Spleen (tissue), 11 donors: Measurements from ENCODE around the gene ANKRD6. TPM values are rescaled to one million over a fixed set of nuclear protein-coding genes. Genes with fewer than 3 reads are reported as not detected.

Experiments
- DNase-seq: peaks from one replicate; pipeline ENCODE4 v3.0.0-alpha.2; 2020
- H3K27ac ChIP-seq, 8 donors: fragments of 200-600 bp; sonication (generic) in 7 of 8; 1 replicate in 4 of 8; 2 replicates in 4 of 8; pipeline versions ENCODE4 v1.5.0 to v1.8.0; 2016 to 2021; ENCODE audit warnings: inconsistent platforms in 4 of 8, mild to moderate bottlenecking in 4 of 8, moderate library complexity in 1 of 8
- H3K27me3 ChIP-seq, 7 donors: fragments of 200-600 bp; sonication (generic) in 6 of 7; replicated peaks in 1 of 7; 1 replicate in 4 of 7; 2 replicates in 3 of 7; pipeline versions ENCODE4 v1.5.0 to v1.8.0; 2016 to 2021; ENCODE audit warnings: inconsistent platforms in 3 of 7, mild to moderate bottlenecking in 1 of 7
- H3K36me3 ChIP-seq, 6 donors: fragments of 200-600 bp; sonication (generic) in 5 of 6; 1 replicate in 4 of 6; 2 replicates in 2 of 6; pipeline versions ENCODE4 v1.5.0 to v1.8.0; 2016 to 2021; ENCODE audit warnings: inconsistent platforms in 2 of 6
- H3K4me1 ChIP-seq, 6 donors: fragments of 200-600 bp; sonication (generic) in 5 of 6; 1 replicate in 3 of 6; 2 replicates in 3 of 6; pipeline versions ENCODE4 v1.5.0 to v1.8.0; 2016 to 2021; ENCODE audit warnings: inconsistent platforms in 3 of 6
- H3K4me3 ChIP-seq, 8 donors: fragments of 200-600 bp; sonication (generic) in 7 of 8; 1 replicate in 4 of 8; 2 replicates in 4 of 8; pipeline versions ENCODE4 v1.5.0 to v1.8.0; 2016 to 2021; ENCODE audit warnings: inconsistent platforms in 4 of 8, mild to moderate bottlenecking in 4 of 8, moderate library complexity in 2 of 8
- H3K9me3 ChIP-seq, 8 donors: fragments of 200-600 bp; sonication (generic) in 7 of 8; 1 replicate in 4 of 8; 2 replicates in 4 of 8; pipeline versions ENCODE4 v1.5.0 to v1.8.0; 2016 to 2021; ENCODE audit warnings: inconsistent platforms in 4 of 8
- POLR2A ChIP-seq, 3 donors: fragments of 450-650 bp; IDR thresholded peaks; one replicate each; pipeline ENCODE4 v1.5.1; 2017; ENCODE audit warnings: antibody characterized with exemption in 3 of 3, mild to moderate bottlenecking in 1 of 3
- POLR2AphosphoS5 ChIP-seq, 3 donors: sonication (generic); formaldehyde crosslinking; IDR thresholded peaks; one replicate each; pipeline ENCODE4 v1.5.1; 2017; ENCODE audit warnings: antibody characterized with exemption in 3 of 3
- WGBS, 5 donors: extraction: QIAGEN DNeasy Blood & Tissue Kit in 3 of 5; methylation state at CpG; one replicate each; pipeline versions ENCODE4 v1.1.5 to v1.1.7; 2013 to 2018; 5-methylcytosine and 5-hydroxymethylcytosine counted together
- intact Hi-C: fragments of 100-400 bp; cut with DNase I; formaldehyde crosslinking; loops from one replicate; pipeline ENCODE4 v1.15.0; 2023; ENCODE audit warnings: low total_unique reads
- polyA plus RNA-seq, 3 donors: library from polyadenylated mRNA; stranded (reverse); fragments of 200-250 nt; gene quantifications; one replicate each; pipeline ENCODE4 v1.2.1, GENCODE V29; 2013
- total RNA-seq, 7 donors: library from RNA; depleted of rRNA in 3 of 7; stranded (reverse); fragments of >200 nt in 3 of 7; fragmentation: NEBNext Ultra II Directional in 4 of 7; extraction: Animal tissue kit (Norgen Biotek cat#: 25700) in 4 of 7; gene quantifications; one replicate each; pipeline versions ENCODE4 v1.1.0 to v1.2.1, GENCODE V29; 2016 to 2021
- TF ChIP-seq, protein P1 (sequence below), 11 experiments: fragments of 200-600 bp in 7 of 11; fragments of 450-650 bp in 4 of 11; sonication (generic) in 4 of 11; IDR thresholded peaks in 8 of 11; conservative IDR thresholded peaks in 3 of 11; 1 replicate in 7 of 11; 2 replicates in 4 of 11; pipeline versions ENCODE4 v1.4.0 to v1.8.0; 2016 to 2021; ENCODE audit warnings: antibody characterized with exemption in 11 of 11, inconsistent platforms in 4 of 11, mild to moderate bottlenecking in 1 of 11
- donor health status: healthy with polysubstance abuse.
- donor health status: DM: no; HTN: no; CAD: no; lungs with moderate emphysema.
- donor health status: DM: no; HTN: no; CAD: no.
- donor health status: Bipolar disorder and iron deficiency.
- donor health status: healthy.
- donor health status: DM: no; HTN: no; CAD: no.
- donor health status: DM: yes; HTN: yes; CAD: no.

Gene ANKRD6
- total and polyA plus RNA-seq, 10 donors, result 2.2 to 18.4 (median 7.7) TPM

- peaks cover 0 to 100% (median 82%) of the 10 kb centered on the region in 6 donors for H3K36me3 ChIP-seq
- no peaks in the 10 kb centered on the region for H3K4me1 ChIP-seq
- no peak overlapping the region for H3K27ac ChIP-seq
- H3K9me3 ChIP-seq, result no peaks in the 10 kb centered on the region
- 91 to 96% (median 92%) methylated on average over 4 of the region's 4 CpGs for WGBS, 5 donors
- TF ChIP-seq POLR2AphosphoS5 (IDR thresholded peaks at IDR 0.05) (no peak), POLR2A (IDR thresholded peaks at IDR 0.05) (no peak)
- TF ChIP-seq, protein P1, sequence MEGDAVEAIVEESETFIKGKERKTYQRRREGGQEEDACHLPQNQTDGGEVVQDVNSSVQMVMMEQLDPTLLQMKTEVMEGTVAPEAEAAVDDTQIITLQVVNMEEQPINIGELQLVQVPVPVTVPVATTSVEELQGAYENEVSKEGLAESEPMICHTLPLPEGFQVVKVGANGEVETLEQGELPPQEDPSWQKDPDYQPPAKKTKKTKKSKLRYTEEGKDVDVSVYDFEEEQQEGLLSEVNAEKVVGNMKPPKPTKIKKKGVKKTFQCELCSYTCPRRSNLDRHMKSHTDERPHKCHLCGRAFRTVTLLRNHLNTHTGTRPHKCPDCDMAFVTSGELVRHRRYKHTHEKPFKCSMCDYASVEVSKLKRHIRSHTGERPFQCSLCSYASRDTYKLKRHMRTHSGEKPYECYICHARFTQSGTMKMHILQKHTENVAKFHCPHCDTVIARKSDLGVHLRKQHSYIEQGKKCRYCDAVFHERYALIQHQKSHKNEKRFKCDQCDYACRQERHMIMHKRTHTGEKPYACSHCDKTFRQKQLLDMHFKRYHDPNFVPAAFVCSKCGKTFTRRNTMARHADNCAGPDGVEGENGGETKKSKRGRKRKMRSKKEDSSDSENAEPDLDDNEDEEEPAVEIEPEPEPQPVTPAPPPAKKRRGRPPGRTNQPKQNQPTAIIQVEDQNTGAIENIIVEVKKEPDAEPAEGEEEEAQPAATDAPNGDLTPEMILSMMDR (IDR thresholded peaks at IDR 0.05 in 8 of 11, conservative IDR thresholded peaks at IDR 0.05 in 3 of 11), result no peak
- H3K4me3 ChIP-seq, result no peak overlapping the region
- H3K27me3 ChIP-seq, result no peaks in the 10 kb centered on the region
- intact Hi-C loops, result no loop called here
- no peak for DNase-seq
Observed at GRCh38 chr6:89660981-89661380, 228.0 kb downstream of the ANKRD6 start.

- H3K27me3 ChIP-seq, result no peaks in the 10 kb centered on the region
- H3K27ac ChIP-seq, result no peak overlapping the region
- intact Hi-C loops, result no loop called here
- TF ChIP-seq, protein P1 (IDR thresholded peaks at IDR 0.05 in 8 of 11, conservative IDR thresholded peaks at IDR 0.05 in 3 of 11), result no peak
- TF ChIP-seq POLR2A (IDR thresholded peaks at IDR 0.05) (no peak), POLR2AphosphoS5 (IDR thresholded peaks at IDR 0.05) (no peak)
- H3K4me3 ChIP-seq, result no peak overlapping the region
- no peaks in the 10 kb centered on the region for H3K9me3 ChIP-seq
- H3K4me1 ChIP-seq, result no peaks in the 10 kb centered on the region
- H3K36me3 ChIP-seq, result peaks cover 0 to 100% (median 81%) of the 10 kb centered on the region in 6 donors
- 93 to 98% (median 96%) methylated on average over 1 of the region's 1 CpG for WGBS, 5 donors
- DNase-seq, result no peak
Observed at GRCh38 chr6:89661559-89661958, 228.6 kb downstream of the ANKRD6 start.

GRCh38 chr6:89662659-89663223, 229.8 kb downstream of the ANKRD6 start:
- TF ChIP-seq, protein P1 (IDR thresholded peaks at IDR 0.05 in 8 of 11, conservative IDR thresholded peaks at IDR 0.05 in 3 of 11), result no peak
- TF ChIP-seq POLR2AphosphoS5 (IDR thresholded peaks at IDR 0.05) (no peak), POLR2A (IDR thresholded peaks at IDR 0.05) (no peak)
- Histone ChIP-seq H3K36me3 (peaks cover 0 to 100% (median 83%) of the 10 kb centered on the region in 6 donors), H3K27me3 (no peaks in the 10 kb centered on the region), H3K9me3 (no peaks in the 10 kb centered on the region), H3K4me3 (no peak overlapping the region), H3K4me1 (no peaks in the 10 kb centered on the region), H3K27ac (no peak overlapping the region)
- no peak for DNase-seq
- 92 to 99% (median 98%) methylated on average over 4 of the region's 4 CpGs for WGBS, 5 donors
- intact Hi-C loops, result no loop called here

- H3K9me3 ChIP-seq, result no peaks in the 10 kb centered on the region
- H3K4me1 ChIP-seq, result no peaks in the 10 kb centered on the region
- intact Hi-C loops, result no loop called here
- no peak for DNase-seq
- WGBS, 5 donors, result 87 to 92% (median 91%) methylated on average over 5 of the region's 5 CpGs
- H3K36me3 ChIP-seq, result peaks cover 6 to 100% (median 78%) of the 10 kb centered on the region in 6 donors
- TF ChIP-seq, protein P1 (IDR thresholded peaks at IDR 0.05 in 8 of 11, conservative IDR thresholded peaks at IDR 0.05 in 3 of 11), result no peak
- TF ChIP-seq POLR2A (IDR thresholded peaks at IDR 0.05), result no peak
- no peak for TF ChIP-seq POLR2AphosphoS5 (IDR thresholded peaks at IDR 0.05)
- H3K27ac ChIP-seq, result no peak overlapping the region
- H3K27me3 ChIP-seq, result no peaks in the 10 kb centered on the region
- H3K4me3 ChIP-seq, result no peak overlapping the region
Observed at GRCh38 chr6:89667872-89668556, 235.1 kb downstream of the ANKRD6 start.
